Spinal cord (tissue), 10 donors: ENCODE measurements around the gene SLC37A1. TPM values are rescaled to one million over a fixed set of nuclear protein-coding genes. Genes with fewer than 3 reads are reported as not detected.
A peak's percentile ranks its signal among the peaks of the same experiment; 100 is the strongest.

Source experiments
- DNase-seq, 6 donors: peaks; one replicate each; pipeline versions ENCODE4 v3.0.0 to v3.0.0-alpha.2; 2013 to 2015; ENCODE audit warnings: low spot score in 6 of 6, low read depth in 4 of 6
- H3K27ac ChIP-seq: one replicate; pipeline ENCODE4 v1.5.1; 2013; ENCODE audit warnings: low read depth, low read length, control low read depth
- H3K27me3 ChIP-seq: one replicate; pipeline ENCODE4 v1.6.1; 2013; ENCODE audit warnings: low read length; ENCODE audit not compliant: control insufficient read depth, insufficient read depth
- H3K36me3 ChIP-seq: one replicate; pipeline ENCODE4 v1.6.1; 2013; ENCODE audit warnings: low read length; ENCODE audit not compliant: control insufficient read depth, insufficient read depth
- H3K4me1 ChIP-seq: one replicate; pipeline ENCODE4 v1.6.1; 2013; ENCODE audit warnings: low read length; ENCODE audit not compliant: control insufficient read depth, insufficient read depth
- H3K4me3 ChIP-seq: one replicate; pipeline ENCODE4 v1.5.1; 2013; ENCODE audit warnings: low read depth, low read length, control low read depth
- H3K9me3 ChIP-seq: one replicate; pipeline ENCODE4 v1.6.1; 2013; ENCODE audit warnings: low read length; ENCODE audit not compliant: control insufficient read depth, insufficient read depth
- WGBS: methylation state at CpG from one replicate; pipeline ENCODE4 v1.1.5; 2013; ENCODE audit warnings: missing lambda C conversion rate; ENCODE audit not compliant: insufficient coverage; 5-methylcytosine and 5-hydroxymethylcytosine counted together
- polyA plus RNA-seq, 2 donors: library from polyadenylated mRNA; unstranded; fragments of 120-200 nt; gene quantifications; one replicate each; pipeline ENCODE4 v1.2.1, GENCODE V29; 2013; ENCODE audit not compliant: insufficient read length in 2 of 2
- total RNA-seq, 2 donors: library from RNA; depleted of rRNA in 1 of 2; stranded (reverse); fragments of 120-200 nt in 1 of 2; fragments of >200 nt in 1 of 2; gene quantifications; one replicate each; pipeline versions ENCODE4 v1.2.3 to v1.2.4, GENCODE V29; 2013 to 2014
- donor health status: healthy.

SLC37A1 gene
- total and polyA plus RNA-seq, 4 donors, result 8.4 to 32.3 (median 22.5) TPM

DNA sequence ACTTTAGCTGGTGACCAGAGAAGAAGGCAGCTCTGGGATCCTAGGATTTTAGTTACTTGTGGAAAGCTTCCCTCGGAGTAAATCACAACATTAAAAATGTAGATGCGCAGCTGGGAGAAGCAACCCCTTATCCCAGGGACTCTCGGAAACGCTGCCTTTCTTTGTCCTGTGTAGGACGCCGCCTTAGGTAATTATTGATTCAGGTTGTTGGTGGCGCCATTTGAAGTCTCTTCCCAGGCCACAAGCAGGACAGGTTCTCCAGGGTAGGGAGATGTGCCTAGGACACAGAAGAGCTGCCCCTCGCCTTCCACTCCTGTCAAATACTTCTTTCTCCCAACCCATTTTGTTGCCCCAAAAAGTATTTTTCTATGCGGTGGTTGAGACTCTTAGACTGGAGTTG, 10.3 kb downstream of the SLC37A1 start:
- no peak for DNase-seq
- H3K27me3 ChIP-seq, result no peaks in the 10 kb centered on the region
- no peaks in the 10 kb centered on the region for H3K9me3 ChIP-seq
- peak overlapping the region; percentile 9 for H3K27ac ChIP-seq
- no peak overlapping the region for H3K4me3 ChIP-seq
- peaks cover 43% of the 10 kb centered on the region for H3K4me1 ChIP-seq
- WGBS, result 20% methylated on average over 1 of the region's 9 CpGs
- peaks cover 46% of the 10 kb centered on the region for H3K36me3 ChIP-seq

DNA sequence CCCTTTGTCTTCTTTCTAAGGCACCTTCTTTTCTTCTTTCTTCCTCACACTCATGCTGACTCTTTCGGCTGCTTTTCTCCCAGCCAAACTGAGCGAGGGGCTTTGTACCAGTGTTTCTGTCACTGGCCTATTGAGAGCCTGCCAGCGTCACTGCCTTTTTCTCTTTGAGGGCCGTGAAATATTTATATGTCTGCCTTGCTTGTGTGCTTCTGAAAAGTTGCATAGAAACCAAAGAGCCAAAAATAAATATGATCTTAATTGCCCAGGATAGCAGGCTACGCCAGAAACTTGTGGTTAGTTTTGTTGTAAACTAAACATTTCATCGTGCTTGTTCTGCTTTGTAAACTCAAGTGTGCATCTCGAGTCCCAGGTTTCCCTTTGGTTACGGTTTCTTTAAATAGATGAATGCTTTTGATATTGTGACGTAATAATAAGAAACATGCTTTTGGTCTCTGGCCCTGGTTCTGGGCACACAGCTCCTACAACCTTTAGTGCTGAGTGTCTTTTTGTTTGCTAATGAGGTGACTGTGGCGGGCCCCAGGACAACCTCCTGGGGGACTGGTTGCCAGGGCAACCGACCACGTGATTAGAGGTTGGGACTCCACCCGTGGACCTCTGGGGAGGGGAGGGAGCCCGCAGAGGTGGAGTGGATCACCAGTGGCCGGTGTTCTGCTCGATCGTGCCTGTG, 10.8 kb downstream of the SLC37A1 start:
- Histone ChIP-seq H3K36me3 (peaks cover 42% of the 10 kb centered on the region), H3K27ac (peak overlapping the region; percentile 9), H3K4me3 (no peak overlapping the region), H3K9me3 (no peaks in the 10 kb centered on the region), H3K4me1 (peaks cover 43% of the 10 kb centered on the region), H3K27me3 (no peaks in the 10 kb centered on the region)
- peak in 2 of 6 donors; percentile 71 to 85 for DNase-seq
- WGBS, result 19% methylated on average over 15 of the region's 17 CpGs

DNA sequence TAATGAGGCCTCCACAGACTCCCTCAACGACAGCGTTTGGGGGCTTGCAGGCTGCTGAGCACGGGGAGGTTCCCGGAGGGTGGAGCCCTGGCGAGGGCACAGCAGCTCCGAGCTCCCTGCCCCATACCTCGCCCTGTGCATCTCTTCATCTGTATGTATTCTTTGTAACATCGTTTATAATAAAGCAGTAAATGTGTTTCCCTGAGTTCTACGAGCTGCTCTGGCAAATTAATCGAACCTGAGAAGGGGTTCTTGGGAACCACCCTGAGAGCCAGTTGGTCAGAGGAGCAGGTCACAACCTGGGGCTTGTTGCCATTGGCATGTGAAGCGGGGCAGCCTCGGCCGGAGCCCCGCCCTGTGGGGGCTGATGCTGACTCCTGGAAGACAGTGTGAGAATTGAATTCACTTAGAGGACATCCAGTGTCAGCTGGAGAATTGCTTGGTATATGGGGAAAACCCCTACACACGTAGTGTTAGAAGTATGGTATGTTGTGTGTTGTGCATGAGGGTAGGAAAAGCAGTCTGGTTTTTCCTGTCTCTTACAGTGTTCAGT, 11.5 kb downstream of the SLC37A1 start:
- Histone ChIP-seq H3K9me3 (no peaks in the 10 kb centered on the region), H3K4me1 (peaks cover 43% of the 10 kb centered on the region), H3K27me3 (no peaks in the 10 kb centered on the region), H3K27ac (peak overlapping the region; percentile 9), H3K4me3 (no peak overlapping the region), H3K36me3 (peaks cover 41% of the 10 kb centered on the region)
- WGBS, result 21% methylated on average over 9 of the region's 15 CpGs
- DNase-seq, result peak in 1 of 6 donors; percentile 44

DNA sequence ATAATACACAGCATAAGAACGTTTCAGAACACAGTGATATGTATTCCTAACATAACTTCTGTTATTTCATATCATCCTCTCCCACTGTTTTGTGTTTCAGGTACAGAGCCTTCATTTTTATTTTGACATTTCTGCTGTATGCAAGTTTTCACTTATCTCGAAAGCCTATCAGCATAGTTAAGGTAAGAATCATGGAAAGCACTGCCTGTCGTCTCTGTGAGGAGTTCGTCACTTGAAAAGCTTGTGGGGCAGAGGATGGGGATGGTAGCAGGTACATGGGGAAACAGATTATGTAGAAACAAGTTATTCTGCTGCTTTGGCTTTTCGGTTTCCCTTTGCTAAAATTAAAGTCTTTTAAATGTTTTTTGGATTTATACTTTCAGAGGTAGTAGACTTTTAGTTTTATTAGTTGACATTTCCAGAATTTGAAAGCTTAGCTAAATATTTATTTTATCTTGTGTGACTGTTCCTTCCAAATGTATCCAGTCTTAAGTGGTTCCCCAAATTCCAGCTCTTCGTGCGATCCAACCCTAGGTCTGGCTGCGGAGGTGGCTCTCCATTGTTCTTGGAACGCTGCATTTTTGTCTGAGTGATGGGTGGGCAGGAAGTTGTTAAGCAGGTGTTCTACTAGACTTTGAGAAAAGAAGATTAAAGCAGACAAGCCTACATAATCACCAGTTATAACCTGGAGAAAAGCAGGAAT, 12.2 kb downstream of the SLC37A1 start:
- no peak overlapping the region for H3K4me3 ChIP-seq
- H3K36me3 ChIP-seq, result peaks cover 40% of the 10 kb centered on the region
- H3K4me1 ChIP-seq, result peaks cover 42% of the 10 kb centered on the region
- 93% methylated on average over 2 of the region's 9 CpGs for WGBS
- no peak for DNase-seq
- no peaks in the 10 kb centered on the region for H3K9me3 ChIP-seq
- H3K27ac ChIP-seq, result no peak overlapping the region
- no peaks in the 10 kb centered on the region for H3K27me3 ChIP-seq

DNA sequence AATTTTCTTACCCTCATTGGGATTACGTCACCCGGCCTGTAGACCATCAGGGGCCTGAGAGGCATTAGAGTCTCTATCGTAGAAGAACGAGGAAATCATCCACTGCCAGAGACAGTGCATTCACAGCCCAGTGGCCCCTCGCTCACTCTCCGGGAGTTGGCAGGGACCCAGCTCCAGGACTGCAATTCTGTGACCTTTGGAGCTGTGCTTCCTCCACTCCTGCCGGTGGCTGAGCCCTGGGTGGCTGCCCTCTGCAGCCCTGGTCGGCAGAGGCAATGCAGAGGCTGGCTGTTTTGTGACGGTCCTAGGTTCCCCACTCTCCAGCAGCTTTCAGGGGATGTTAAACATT, 12.7 kb downstream of the SLC37A1 start:
- Histone ChIP-seq H3K27ac (no peak overlapping the region), H3K36me3 (peaks cover 35% of the 10 kb centered on the region), H3K9me3 (no peaks in the 10 kb centered on the region), H3K4me1 (peaks cover 47% of the 10 kb centered on the region), H3K27me3 (no peaks in the 10 kb centered on the region), H3K4me3 (no peak overlapping the region)
- DNase-seq, result peak in 2 of 6 donors; percentile 41 to 42
- WGBS, result 24% methylated on average over 8 of the region's 9 CpGs

DNA sequence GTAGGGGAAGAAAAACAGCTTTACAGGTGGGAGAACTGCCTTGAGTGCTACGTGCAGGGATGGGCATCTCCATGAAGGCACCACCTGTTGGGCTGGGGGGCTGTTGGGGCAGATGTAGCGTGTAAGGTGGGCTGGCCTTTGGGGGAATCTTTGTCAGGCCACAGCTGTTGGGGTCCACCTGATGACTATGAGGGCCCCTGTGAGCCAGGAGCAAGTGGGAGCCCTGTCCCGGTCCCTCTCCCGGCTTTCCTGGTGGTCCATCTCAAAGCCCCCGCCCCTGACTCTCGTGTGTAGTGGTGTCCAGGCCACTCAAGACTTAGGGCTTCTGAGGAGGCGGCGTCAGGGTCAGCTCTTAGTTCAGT, 13.5 kb downstream of the SLC37A1 start:
- no peak overlapping the region for H3K4me3 ChIP-seq
- 98% methylated on average over 6 of the region's 8 CpGs for WGBS
- no peak overlapping the region for H3K27ac ChIP-seq
- H3K9me3 ChIP-seq, result no peaks in the 10 kb centered on the region
- no peak for DNase-seq
- H3K36me3 ChIP-seq, result peaks cover 29% of the 10 kb centered on the region
- no peaks in the 10 kb centered on the region for H3K27me3 ChIP-seq
- peaks cover 49% of the 10 kb centered on the region for H3K4me1 ChIP-seq

DNA sequence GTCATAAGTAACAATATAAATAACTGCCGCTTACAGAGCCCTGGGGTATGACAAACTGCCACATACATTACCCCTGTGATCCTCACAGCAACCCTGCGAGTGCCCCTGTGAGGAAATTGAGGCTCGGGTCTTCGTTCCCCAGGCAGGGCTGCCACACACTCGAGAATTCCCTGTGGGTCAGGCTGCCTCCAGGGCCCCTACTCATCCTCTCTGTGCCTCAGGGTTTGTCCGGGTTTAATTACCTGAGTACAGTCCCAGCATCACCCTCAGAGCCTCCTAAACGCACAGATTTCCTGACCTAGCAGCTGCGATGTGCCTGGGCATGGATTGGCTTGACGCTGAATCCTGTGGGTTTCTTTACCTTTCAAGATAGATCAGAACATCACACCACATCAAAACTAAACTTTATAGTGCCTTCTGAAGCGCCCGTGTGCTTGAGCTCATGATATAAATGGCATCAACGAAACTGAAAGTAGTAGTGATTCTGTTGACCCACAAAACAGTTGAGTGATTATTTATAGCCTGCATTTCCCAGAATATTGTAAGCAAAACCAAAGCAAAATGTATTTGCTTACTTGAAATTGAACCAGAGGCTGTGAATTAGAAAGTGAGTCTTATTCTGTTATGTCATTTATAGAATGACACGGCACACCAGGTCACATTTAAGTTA, 14.0 kb downstream of the SLC37A1 start:
- WGBS, result 76% methylated on average over 7 of the region's 13 CpGs
- Histone ChIP-seq H3K9me3 (no peaks in the 10 kb centered on the region), H3K4me1 (peaks cover 49% of the 10 kb centered on the region), H3K27ac (no peak overlapping the region), H3K36me3 (peaks cover 24% of the 10 kb centered on the region), H3K4me3 (no peak overlapping the region), H3K27me3 (no peaks in the 10 kb centered on the region)
- no peak for DNase-seq

DNA sequence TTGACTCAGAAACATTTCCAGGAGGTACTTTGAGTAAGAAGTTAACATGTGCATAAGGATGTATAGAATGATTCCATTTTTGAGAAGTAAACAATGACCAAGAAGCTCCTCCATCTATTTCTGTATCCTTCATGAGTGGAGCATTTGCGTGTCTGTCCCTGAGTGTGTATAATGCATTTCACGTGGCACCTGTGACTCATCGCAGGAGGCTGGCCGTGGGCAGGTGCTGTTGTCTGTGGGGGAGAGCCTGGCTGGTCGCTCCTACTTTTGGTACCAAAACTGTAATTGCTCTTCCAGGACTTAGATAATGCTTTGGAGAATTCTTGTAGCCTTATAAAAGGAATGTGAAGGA, 16.5 kb downstream of the SLC37A1 start:
- H3K36me3 ChIP-seq, result peaks cover 29% of the 10 kb centered on the region
- H3K9me3 ChIP-seq, result no peaks in the 10 kb centered on the region
- H3K27ac ChIP-seq, result no peak overlapping the region
- no peak for DNase-seq
- H3K4me1 ChIP-seq, result peaks cover 49% of the 10 kb centered on the region
- H3K4me3 ChIP-seq, result no peak overlapping the region
- no peaks in the 10 kb centered on the region for H3K27me3 ChIP-seq
- WGBS, result 60% methylated on average over 1 of the region's 5 CpGs

DNA sequence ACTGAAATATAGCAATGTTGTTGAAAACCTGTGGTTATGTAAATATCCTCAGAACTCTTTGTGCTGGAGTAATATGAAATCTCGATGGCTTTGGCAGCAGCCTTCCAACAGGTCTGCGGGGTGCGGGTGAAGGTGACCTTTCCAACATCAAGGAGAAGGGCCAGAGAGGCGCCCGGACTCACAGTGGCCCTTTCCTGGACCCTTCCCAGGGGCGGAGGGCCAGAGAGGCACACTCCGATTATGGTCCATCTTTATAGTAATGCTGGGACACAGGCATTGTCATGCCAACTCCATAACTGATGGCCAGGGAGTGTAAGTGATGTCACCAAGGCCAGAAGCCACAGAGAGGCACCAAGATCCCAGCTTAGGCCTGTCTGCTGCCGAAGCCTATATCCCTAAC, 18.1 kb downstream of the SLC37A1 start:
- Histone ChIP-seq H3K27ac (no peak overlapping the region), H3K27me3 (no peaks in the 10 kb centered on the region), H3K36me3 (peaks cover 34% of the 10 kb centered on the region), H3K4me3 (no peak overlapping the region), H3K9me3 (no peaks in the 10 kb centered on the region), H3K4me1 (peaks cover 54% of the 10 kb centered on the region)
- no peak for DNase-seq
- 95% methylated on average over 7 of the region's 8 CpGs for WGBS
